ENCODE data around the gene KCNIP1.

DNA sequence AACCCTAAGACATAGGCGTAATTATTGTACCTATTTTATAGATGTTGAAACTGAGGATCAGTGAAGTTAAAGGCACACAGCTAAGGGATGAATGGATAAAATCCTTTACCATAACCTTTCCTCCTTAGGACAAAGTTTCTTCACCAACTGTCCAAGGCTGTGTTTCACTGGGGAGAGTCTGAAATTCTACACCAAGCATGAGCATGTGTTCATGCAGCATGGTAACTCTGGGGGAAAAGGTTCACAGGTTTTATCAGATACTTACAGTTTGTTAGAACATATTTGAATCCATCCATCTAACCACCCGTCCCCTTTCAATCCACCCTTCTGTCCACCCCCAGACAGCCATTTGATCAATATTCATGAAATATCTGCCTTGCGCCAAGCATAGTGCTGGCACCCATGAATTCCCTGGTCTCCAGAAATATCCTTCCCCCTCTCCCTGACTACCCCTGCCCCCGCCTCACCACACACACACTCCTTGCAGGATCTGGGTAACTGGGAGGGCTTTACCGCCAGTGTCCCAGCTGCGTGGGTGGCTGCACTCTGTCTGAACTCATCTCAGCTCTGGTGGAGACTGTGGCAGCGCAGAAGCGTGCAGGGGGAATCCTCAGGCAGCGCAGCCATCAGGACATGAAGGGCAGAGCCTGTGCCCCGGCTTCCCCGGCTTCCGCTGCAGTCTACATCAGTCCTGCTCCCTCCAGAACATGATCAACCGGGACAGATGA lies 6.3 kb upstream of the KCNIP1 start:
- TF ChIP-seq GATA3 (IDR thresholded peaks at IDR 0.05; ENCODE audit: low read depth, low read length), result no peak
- no peak for TF ChIP-seq GATA2 (IDR thresholded peaks at IDR 0.05; ENCODE audit: low read depth, low read length)

Data from SH-SY5Y (cell line).